Bone marrow (tissue), 2 donors: ENCODE measurements around the gene MEGF11.
"Not testable (repeated sequence)": the region's sequence is repeated elsewhere in the genome, so short reads cannot be mapped to it uniquely, and the experiment has no call there.

Experiments used
- DNase-seq, 2 donors: peaks; one replicate each; lab custom pipeline; 2025; lab: John Stamatoyannopoulos, UW

The MEGF11 gene

DNA sequence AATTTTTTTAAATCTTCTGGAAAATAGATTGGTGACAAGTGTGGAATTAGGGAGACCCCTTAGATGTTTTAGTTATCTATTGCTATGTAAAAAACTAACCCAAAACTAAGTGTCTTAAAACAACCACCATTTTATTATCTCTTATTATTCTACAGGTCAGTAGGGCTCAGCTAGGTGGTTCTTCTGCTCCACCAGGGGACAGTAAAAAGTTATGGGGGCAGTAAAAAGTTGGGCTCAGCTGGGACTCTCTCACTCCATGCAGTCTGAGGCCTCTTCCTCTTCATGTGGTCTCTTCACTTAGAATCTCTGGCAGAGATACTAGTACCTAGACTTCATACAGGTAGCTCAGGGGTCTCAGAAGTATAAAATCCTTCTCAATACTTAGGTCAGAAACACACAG lies 21.8 kb upstream of the MEGF11 start:
- no peak for DNase-seq

- no peak for DNase-seq
Measured at GRCh38 chr15:66270932-66271331, 17.4 kb upstream of the MEGF11 start.

- DNase-seq, result no peak
Measured at GRCh38 chr15:66269326-66270090, 16.0 kb upstream of the MEGF11 start.

DNA sequence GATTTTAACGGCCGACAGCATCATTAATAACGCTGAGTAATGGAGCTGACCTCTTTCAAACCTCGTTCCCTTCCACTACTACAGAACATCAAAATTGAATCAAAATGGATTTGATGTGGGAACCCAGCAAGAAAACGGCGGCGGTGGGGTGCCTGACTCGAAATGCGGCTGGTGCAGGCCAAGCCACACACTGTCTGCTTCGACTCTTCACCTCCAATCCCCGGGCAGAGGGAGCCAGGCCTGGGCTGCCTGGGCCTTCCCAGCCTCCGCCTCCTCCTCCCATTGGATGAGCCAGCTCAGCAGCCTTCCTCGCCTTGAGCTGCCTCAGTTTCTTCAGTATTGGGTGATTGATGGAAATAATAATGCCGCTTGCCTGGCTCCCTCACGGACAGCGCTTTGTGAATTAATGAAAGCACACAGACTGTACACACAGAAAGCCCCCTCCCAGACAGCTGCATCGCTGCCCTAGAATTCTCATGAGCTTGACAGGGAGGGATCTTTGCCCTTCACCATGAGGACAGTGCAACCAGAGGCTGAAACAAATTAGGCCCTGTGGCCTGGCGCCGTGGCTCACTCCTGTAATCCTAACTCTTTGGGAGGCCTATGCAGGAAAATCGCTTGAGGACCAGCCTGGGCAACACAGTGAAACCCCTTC lies 11.4 kb upstream of the MEGF11 start:
- DNase-seq, result no peak

- not testable (repeated sequence) for DNase-seq
Measured at GRCh38 chr15:66262837-66263236, 9.3 kb upstream of the MEGF11 start.

DNA sequence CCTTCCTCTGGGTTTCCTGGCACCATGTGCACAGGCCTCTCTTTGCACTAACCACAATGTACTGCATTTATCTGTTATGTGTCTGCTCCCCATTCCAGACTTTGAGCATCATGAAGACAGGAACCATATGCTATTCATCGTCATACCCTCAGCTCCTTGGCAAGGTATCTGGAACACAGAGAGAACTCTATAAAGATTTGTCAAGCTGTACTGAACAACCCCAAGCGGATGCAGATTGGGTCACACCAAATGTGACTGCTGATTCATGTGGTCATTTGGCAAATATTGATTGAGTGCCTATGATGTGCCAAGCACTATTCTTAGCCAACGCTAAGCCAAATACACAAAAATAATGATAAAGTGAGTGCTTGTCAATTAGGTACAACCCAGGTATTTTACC lies 7.5 kb upstream of the MEGF11 start:
- no peak for DNase-seq

DNA sequence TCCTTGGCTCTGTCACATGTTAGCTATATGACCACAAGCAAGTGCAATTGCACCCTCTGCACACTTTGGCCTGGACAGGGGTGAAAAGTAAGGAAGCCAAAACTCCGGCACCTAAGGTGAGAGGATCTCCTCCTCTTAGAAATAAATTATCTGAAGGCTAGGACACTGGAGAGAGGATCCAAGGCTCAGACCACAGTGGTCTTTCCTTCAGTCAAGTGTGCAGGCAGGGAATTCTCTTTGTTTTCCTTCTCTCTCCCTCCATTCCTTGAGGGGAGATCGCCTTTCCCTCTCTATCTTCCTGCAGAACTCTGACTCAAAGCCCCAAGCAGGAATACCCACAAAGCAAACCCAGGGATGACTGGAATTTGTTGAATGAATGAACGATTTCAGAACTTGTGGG lies 3.1 kb upstream of the MEGF11 start:
- no peak for DNase-seq

GRCh38 chr15:66254951-66255676 lies 1.6 kb upstream of the MEGF11 start:
- no peak for DNase-seq

- no peak for DNase-seq
Measured at GRCh38 chr15:66254089-66254950, 770 bp upstream of the MEGF11 start.

DNA sequence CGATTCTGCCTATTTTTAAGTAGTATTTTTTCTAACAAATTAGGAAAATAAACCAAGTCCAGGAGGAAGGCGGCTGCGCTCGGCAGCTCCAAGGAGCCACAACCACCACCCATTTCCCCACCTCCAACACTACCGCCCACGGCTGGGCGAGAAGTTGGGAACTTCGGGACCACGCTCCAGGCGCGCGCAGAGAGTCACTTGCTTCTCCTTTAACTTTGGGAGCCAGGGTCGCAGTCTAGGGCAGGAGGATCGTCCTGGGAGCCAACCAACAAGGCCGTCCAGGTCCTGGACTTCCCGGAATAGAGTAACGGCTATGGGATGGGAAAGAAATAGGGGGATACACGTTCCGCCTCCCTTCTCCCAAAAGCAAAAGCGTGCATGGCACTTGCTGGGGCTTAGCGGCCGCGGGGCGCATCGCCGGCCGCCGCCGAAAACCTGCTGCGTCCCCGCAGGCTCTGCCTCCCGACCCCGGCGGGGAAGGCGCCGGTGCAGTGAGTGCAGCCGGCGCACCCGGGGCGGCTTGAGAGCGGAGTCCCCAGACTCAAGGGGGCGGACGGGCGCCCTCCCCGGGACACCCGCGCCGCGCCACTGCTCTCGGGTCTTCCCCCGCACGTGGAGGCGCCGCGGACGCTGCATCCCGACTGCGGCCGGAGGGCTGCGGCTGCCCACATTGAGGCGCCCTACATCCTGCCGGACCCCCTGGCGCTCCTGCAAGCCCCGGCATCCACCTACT lies 699 bp downstream of the MEGF11 start:
- peak in 1 of 2 donors; percentile 17 for DNase-seq

GRCh38 chr15:66251790-66252684 lies 1.5 kb downstream of the MEGF11 start:
- DNase-seq, result no peak

GRCh38 chr15:66251065-66251789 lies 2.3 kb downstream of the MEGF11 start:
- no peak for DNase-seq

DNA sequence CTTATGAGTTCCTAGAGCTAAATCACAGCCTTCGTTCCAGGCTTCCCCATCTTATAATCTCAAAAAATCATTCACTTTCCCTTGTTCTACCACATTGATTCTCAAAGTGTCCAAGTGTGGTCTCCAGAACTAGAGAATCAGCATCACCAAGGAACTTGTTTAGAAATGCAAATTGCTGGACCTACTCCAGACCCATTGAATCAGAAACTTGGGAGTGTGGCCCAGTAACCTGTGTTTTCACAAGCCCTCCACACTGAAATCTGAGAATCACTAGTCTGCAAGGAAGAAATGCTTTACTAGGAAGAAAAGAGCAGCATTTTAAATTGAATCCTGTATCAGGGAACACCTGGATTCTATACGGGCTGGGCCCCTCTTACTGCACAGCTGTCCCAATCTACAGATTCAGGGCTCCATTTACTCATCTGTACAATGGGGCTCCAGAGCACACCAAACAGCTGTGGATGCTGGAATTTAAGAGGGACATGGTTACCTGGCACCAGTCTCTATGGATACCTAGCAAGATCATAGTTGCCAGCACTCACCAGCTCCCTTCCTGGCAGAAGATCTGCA lies 3.9 kb downstream of the MEGF11 start:
- no peak for DNase-seq

GRCh38 chr15:66246937-66247336 lies 6.6 kb downstream of the MEGF11 start:
- DNase-seq, result no peak

DNA sequence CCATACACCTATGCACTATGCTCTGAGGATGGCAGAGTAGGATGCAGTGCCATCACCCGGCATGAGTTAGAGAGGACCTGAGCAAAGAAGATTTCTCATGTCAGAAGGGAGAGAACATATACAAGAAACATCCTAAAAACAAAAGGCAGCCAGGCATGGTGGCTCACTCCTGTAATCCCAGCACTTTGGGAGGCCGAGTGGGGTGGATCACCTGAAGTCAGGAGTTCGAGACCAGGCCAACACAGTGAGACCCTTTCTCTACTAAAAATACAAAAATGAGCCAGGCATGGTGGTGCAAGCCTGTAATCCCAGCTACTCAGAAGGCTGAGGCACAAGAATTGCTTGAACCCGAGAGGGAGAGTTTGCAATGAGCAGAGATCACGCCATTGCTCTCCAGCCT lies 7.7 kb downstream of the MEGF11 start:
- DNase-seq, result not testable (repeated sequence)

GRCh38 chr15:66241908-66242285 lies 11.7 kb downstream of the MEGF11 start:
- DNase-seq, result no peak

- no peak for DNase-seq
Measured at GRCh38 chr15:66241087-66241907, 12.3 kb downstream of the MEGF11 start.

DNA sequence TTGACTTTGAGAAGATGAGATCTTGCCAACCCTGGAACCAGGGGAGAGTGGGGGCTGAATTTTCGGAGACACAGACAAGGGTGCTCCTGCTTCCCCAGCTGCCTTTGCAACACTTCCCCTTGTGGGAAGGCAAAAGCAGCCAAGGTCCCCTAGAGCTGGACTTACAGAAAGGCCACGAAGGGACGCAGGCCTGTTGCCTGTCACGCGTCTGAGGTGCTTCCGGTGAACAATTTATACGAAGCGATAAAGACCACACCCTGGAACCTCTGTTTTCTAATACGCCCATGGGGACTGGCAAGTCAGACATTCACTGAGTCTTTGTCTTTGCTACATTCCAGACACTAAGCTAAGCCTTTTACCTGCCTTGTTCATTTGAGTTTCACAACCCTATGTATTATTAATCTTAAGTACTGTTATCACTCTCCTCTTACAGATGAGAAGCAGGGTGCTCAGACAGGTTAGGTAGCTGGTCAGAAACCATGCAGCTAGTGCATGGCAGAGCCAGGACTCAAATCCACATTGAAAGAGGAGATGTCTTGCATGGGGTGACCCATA lies 13.2 kb downstream of the MEGF11 start:
- DNase-seq, result no peak
